Measurements from ENCODE around the gene PRR30.

- TF ChIP-seq POLR2A (IDR thresholded peaks at IDR 0.05): no peak
- TF ChIP-seq, protein P1, sequence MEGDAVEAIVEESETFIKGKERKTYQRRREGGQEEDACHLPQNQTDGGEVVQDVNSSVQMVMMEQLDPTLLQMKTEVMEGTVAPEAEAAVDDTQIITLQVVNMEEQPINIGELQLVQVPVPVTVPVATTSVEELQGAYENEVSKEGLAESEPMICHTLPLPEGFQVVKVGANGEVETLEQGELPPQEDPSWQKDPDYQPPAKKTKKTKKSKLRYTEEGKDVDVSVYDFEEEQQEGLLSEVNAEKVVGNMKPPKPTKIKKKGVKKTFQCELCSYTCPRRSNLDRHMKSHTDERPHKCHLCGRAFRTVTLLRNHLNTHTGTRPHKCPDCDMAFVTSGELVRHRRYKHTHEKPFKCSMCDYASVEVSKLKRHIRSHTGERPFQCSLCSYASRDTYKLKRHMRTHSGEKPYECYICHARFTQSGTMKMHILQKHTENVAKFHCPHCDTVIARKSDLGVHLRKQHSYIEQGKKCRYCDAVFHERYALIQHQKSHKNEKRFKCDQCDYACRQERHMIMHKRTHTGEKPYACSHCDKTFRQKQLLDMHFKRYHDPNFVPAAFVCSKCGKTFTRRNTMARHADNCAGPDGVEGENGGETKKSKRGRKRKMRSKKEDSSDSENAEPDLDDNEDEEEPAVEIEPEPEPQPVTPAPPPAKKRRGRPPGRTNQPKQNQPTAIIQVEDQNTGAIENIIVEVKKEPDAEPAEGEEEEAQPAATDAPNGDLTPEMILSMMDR (IDR thresholded peaks at IDR 0.05): no peak
Observed at GRCh38 chr2:27096748-27097297, 42.4 kb downstream of the PRR30 start.
